Left lung (tissue), 10 donors: ENCODE measurements around the gene GPSM3. TPM values are rescaled to one million over a fixed set of nuclear protein-coding genes. Genes with fewer than 3 reads are reported as not detected.

Experiments
- ATAC-seq: fragments of 200-7000 bp; cut with Tn5 transposase; one replicate; pipeline ENCODE4 v1.9.1; 2020; ENCODE audit warnings: moderate library complexity
- DNase-seq, 4 donors: peaks; one replicate each; pipeline ENCODE4 v3.0.0-alpha.2; 2013 to 2020
- H3K27ac ChIP-seq, 2 donors: fragments of 200-600 bp; sonication (generic) in 1 of 2; one replicate each; pipeline versions ENCODE4 v1.5.0 to v1.8.0; 2020 to 2021
- H3K27me3 ChIP-seq, 2 donors: fragments of 200-600 bp; sonication (generic) in 1 of 2; one replicate each; pipeline versions ENCODE4 v1.5.0 to v1.8.0; 2020 to 2021
- H3K36me3 ChIP-seq, 2 donors: fragments of 200-600 bp; sonication (generic) in 1 of 2; one replicate each; pipeline versions ENCODE4 v1.5.0 to v1.8.0; 2020 to 2021
- H3K4me1 ChIP-seq, 2 donors: fragments of 200-600 bp; one replicate each; pipeline ENCODE4 v1.8.0; 2021
- H3K4me3 ChIP-seq, 2 donors: fragments of 200-600 bp; sonication (generic) in 1 of 2; one replicate each; pipeline versions ENCODE4 v1.5.0 to v1.8.0; 2020 to 2021; ENCODE audit warnings: mild to moderate bottlenecking in 1 of 2
- H3K9me3 ChIP-seq, 2 donors: fragments of 200-600 bp; sonication (generic) in 1 of 2; one replicate each; pipeline versions ENCODE4 v1.5.0 to v1.8.0; 2020 to 2021
- intact Hi-C, 2 donors: fragments of 100-400 bp; cut with DNase I; formaldehyde crosslinking; loops; one replicate each; pipeline versions ENCODE4 v1.11.2 to v1.14.2; 2022
- polyA plus RNA-seq, 6 donors: library from polyadenylated mRNA; unstranded; fragments of 120-200 nt; gene quantifications; one replicate each; pipeline ENCODE4 v1.2.1, GENCODE V29; 2013; ENCODE audit not compliant: insufficient read length in 6 of 6
- total RNA-seq, 2 donors: library from RNA; stranded (reverse); fragmentation: NEBNext Ultra II Directional; extraction: Animal tissue kit (Norgen Biotek cat#: 25700); gene quantifications; one replicate each; pipeline ENCODE4 v1.2.1, GENCODE V29; 2021
- TF ChIP-seq, protein P1 (sequence below), 2 donors: fragments of 200-600 bp; sonication (generic) in 1 of 2; IDR thresholded peaks; one replicate each; pipeline versions ENCODE4 v1.5.0 to v1.8.0; 2021; ENCODE audit warnings: antibody characterized with exemption in 2 of 2
- donor health status: DM: no; HTN: yes; CAD: no.
- donor health status: DM: no; HTN: no; CAD: no.

The GPSM3 gene
- total and polyA plus RNA-seq, 8 donors, result 15.9 to 81.7 (median 19.2) TPM

DNA sequence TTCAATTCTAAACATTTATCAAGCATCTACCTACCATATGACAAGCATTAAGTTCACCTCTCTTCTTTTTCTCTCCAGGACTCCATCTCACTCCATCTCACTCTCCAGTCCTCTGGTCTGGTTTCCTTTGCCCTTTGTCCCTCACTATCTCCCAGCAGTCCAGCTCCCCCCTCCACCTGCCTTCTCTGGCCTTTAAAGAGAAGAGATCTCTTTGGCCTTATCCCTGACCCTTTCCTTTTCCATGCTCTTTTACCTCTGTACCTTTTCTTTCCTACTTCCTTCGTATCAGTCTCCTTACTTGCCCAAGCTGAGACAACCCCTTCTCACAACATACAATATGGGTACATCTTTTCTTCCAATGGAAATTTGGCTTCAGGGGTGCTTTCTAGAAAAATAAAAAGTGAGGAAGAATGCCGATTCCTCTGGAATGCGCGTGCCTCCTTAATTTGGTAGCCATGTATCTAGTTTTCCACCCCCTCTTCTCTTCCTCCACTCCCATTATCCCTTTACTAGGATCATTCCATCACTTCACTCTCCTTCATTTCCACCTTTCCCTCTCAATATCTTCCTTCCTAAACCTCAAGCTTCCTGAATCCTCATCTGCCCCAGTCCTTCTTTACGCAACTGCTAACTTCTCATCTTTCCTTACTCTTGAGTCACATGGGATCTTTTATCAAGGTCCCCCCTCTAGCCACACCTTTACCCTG, 15.8 kb downstream of the GPSM3 start:
- peak; percentile 1 for ATAC-seq
- no peaks in the 10 kb centered on the region for H3K9me3 ChIP-seq
- peaks cover 27 to 69% of the 10 kb centered on the region in 2 donors for H3K4me1 ChIP-seq
- H3K4me3 ChIP-seq, result peak overlapping the region; percentile 74 to 79
- peaks cover 0 to 18% of the 10 kb centered on the region in 2 donors for H3K36me3 ChIP-seq
- H3K27ac ChIP-seq, result peak overlapping the region; percentile 97 to 98
- intact Hi-C loops, result no loop called here
- H3K27me3 ChIP-seq, result no peaks in the 10 kb centered on the region
- TF ChIP-seq, protein P1, sequence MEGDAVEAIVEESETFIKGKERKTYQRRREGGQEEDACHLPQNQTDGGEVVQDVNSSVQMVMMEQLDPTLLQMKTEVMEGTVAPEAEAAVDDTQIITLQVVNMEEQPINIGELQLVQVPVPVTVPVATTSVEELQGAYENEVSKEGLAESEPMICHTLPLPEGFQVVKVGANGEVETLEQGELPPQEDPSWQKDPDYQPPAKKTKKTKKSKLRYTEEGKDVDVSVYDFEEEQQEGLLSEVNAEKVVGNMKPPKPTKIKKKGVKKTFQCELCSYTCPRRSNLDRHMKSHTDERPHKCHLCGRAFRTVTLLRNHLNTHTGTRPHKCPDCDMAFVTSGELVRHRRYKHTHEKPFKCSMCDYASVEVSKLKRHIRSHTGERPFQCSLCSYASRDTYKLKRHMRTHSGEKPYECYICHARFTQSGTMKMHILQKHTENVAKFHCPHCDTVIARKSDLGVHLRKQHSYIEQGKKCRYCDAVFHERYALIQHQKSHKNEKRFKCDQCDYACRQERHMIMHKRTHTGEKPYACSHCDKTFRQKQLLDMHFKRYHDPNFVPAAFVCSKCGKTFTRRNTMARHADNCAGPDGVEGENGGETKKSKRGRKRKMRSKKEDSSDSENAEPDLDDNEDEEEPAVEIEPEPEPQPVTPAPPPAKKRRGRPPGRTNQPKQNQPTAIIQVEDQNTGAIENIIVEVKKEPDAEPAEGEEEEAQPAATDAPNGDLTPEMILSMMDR (IDR thresholded peaks at IDR 0.05), result no peak
- DNase-seq, result no peak

DNA sequence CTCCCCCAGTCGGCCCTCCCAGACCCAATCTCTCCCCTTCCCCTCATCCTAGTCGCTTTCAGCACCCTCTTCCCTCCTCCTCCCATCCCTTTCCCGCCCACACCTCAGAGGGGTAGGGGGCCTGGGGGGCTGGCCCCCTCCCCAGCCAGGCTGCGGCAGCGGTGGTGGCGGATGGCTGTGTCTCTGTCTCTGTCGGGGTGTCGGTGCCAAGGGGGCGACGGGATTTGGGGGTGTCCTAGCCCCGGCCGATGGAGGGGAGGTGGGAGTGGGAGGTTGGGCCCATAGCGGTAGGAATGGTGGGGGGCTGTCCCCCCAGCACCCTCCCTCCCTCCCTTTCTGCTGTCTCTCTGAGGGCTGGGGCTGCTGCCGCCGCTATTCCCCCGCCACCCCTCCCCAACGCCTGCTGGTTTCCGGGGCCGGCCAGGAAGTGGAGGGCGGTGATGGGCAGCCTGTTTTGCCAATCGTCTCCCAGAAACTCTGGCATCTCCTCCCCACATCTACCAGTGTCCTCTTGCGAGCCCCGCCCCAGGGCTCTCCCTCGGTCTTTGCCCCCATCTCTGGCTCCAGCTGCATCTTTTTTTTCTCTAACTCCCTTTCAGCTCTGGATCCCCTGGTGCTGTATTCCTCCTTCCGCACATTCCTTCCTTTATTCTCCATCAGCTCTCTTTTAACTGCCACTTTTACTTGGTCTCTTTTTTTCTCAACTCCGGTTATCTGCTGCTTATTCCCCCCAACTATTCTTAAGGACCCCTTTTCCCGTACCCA, 16.6 kb downstream of the GPSM3 start, which contains the start of gene AGPAT1:
AGPAT1 (minus strand) TSS at position 374 of the 765 bp plus-strand sequence. CDS start 4,588 bp downstream, outside the sequence.
- Histone ChIP-seq H3K36me3 (peaks cover 0 to 17% of the 10 kb centered on the region in 2 donors), H3K4me3 (peak within 1 kb of the TSS; percentile 74 to 79), H3K27me3 (no peaks in the 10 kb centered on the region), H3K4me1 (peaks cover 23 to 63% of the 10 kb centered on the region in 2 donors), H3K9me3 (no peaks in the 10 kb centered on the region), H3K27ac (peak within 1 kb of the TSS; percentile 97 to 98)
- ATAC-seq, result peak; percentile 75
- TF ChIP-seq, protein P1 (IDR thresholded peaks at IDR 0.05), result no peak
- intact Hi-C loops, result no loop called here
- DNase-seq, result peak; percentile 97 to 98 (median 98)

DNA sequence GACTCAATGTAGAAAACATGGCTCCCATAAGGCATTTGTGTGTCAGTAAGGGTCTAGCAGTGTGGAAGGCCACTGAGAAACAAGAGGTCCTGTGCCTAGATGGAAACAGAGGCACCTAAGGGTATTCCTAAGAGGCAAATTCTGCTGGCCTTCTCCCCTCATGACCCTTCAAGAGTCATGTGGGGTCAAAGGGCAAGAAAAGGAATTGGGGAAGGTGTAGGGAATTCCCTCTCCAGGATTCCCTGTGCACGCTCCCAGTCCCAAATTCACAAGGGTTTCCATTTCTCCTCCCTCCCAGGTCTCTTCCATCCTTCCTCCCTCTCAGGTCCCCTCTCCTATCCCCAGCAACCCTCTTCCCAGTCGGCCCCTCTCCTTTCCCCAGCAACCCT, 17.1 kb downstream of the GPSM3 start:
- no peaks in the 10 kb centered on the region for H3K27me3 ChIP-seq
- TF ChIP-seq, protein P1 (IDR thresholded peaks at IDR 0.05), result no peak
- H3K4me1 ChIP-seq, result peaks cover 23 to 58% of the 10 kb centered on the region in 2 donors
- H3K27ac ChIP-seq, result peak overlapping the region; percentile 97 to 98
- intact Hi-C loops, result no loop called here
- H3K4me3 ChIP-seq, result peak overlapping the region; percentile 74 to 79
- ATAC-seq, result no peak
- H3K9me3 ChIP-seq, result no peaks in the 10 kb centered on the region
- peaks cover 0 to 19% of the 10 kb centered on the region in 2 donors for H3K36me3 ChIP-seq
- DNase-seq, result no peak

DNA sequence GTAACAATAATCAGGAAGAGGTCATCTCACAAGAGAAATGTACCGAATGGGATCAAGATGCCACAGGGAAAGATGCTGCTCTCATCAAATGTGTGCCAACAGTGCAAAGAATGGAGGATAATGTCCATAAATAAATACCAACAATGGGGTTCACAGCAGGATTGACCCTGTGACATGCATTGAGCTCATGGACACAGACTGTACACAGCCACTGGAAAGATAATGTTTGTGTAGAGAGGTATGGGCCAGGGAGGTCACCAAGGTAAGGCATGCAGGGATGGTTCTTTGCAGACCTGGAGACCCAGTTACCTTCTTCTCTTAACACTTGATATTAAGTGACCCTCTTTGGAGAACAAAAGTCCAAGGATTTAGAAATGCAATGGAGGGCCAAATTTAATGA, 18.0 kb downstream of the GPSM3 start:
- H3K4me1 ChIP-seq, result peaks cover 23 to 49% of the 10 kb centered on the region in 2 donors
- ATAC-seq (no peak), DNase-seq (no peak)
- TF ChIP-seq, protein P1 (IDR thresholded peaks at IDR 0.05), result no peak
- H3K27ac ChIP-seq, result no peak overlapping the region
- peak overlapping the region in 1 of 2 donors; percentile 79 for H3K4me3 ChIP-seq
- H3K9me3 ChIP-seq, result no peaks in the 10 kb centered on the region
- H3K36me3 ChIP-seq, result peaks cover 0 to 21% of the 10 kb centered on the region in 2 donors
- H3K27me3 ChIP-seq, result no peaks in the 10 kb centered on the region
- intact Hi-C loops, result no loop called here
